Spleen (tissue), 7 donors: Measurements from ENCODE around the gene COA1.
"Not testable (repeated sequence)": the region's sequence is repeated elsewhere in the genome, so short reads cannot be mapped to it uniquely, and the experiment has no call there.

Source experiments
- CTCF ChIP-seq, 11 experiments: fragments of 200-600 bp in 7 of 11; fragments of 450-650 bp in 4 of 11; sonication (generic) in 4 of 11; IDR thresholded peaks in 8 of 11; conservative IDR thresholded peaks in 3 of 11; 1 replicate in 7 of 11; 2 replicates in 4 of 11; pipeline versions ENCODE4 v1.4.0 to v1.8.0; 2016 to 2021; ENCODE audit warnings: antibody characterized with exemption in 11 of 11, inconsistent platforms in 4 of 11, mild to moderate bottlenecking in 1 of 11
- POLR2A ChIP-seq, 3 donors: fragments of 450-650 bp; IDR thresholded peaks; one replicate each; pipeline ENCODE4 v1.5.1; 2017; ENCODE audit warnings: antibody characterized with exemption in 3 of 3, mild to moderate bottlenecking in 1 of 3
- donor health status: DM: no; HTN: no; CAD: no; lungs with moderate emphysema.
- donor health status: DM: no; HTN: no; CAD: no.
- donor health status: DM: no; HTN: no; CAD: no.

GRCh38 chr7:43673243-43673976 lies 55.9 kb downstream of the COA1 start:
- TF ChIP-seq CTCF (IDR thresholded peaks at IDR 0.05 in 8 of 11, conservative IDR thresholded peaks at IDR 0.05 in 3 of 11); POLR2A (IDR thresholded peaks at IDR 0.05): not testable (repeated sequence)
